Fibroblast of upper back skin (primary cell): ENCODE results near the gene RIPOR3.
"Not testable (repeated sequence)": the region's sequence is repeated elsewhere in the genome, so short reads cannot be mapped to it uniquely, and the experiment has no call there.

Source experiments
- DNase-seq: peaks from one replicate; pipeline ENCODE4 v3.0.0-alpha.2; 2013

The RIPOR3 gene

GRCh38 chr20:50724851-50725723 lies 33.7 kb upstream of the RIPOR3 start:
- peak; percentile 92 for DNase-seq

GRCh38 chr20:50724112-50724725 lies 32.9 kb upstream of the RIPOR3 start:
- DNase-seq, result no peak

DNA sequence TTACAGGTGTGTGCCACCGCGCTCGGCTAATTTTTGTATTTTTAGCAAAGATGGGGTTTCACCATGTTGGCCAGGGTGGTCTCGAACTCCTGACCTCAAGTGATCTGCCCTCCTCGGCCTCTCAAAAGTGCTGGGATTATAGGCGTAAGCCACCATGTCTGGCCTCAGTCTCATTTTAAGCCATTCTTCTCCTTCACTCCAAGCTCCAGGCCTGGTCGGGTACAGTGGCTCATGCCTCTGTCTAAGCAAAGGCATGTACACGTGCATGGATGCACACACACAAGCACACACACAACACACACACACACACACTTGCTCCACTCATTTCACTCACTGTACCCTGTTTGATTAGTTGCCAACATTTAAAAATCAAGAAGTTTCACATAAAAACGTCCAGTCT lies 32.3 kb upstream of the RIPOR3 start:
- DNase-seq, result no peak

GRCh38 chr20:50722424-50723155 lies 31.2 kb upstream of the RIPOR3 start:
- DNase-seq, result no peak

DNA sequence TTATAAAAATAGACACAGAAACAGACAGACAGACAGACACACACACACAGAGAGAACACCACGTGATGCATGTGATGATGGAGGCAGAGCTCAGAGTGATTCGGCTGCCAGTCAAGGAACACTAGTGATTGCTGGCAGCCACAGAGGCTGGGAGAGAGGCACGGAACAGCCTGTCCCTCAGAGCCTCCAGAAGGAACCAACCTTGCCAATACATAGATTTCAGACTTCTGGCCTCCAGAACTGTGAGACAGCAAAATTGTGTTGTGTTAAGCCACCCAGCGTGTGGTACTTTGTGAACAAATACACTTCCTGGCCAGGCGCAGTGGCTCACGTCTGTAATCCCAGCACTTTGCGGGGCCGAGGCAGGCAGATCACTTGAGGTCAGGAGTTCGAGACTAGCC lies 30.5 kb upstream of the RIPOR3 start:
- DNase-seq, result no peak

DNA sequence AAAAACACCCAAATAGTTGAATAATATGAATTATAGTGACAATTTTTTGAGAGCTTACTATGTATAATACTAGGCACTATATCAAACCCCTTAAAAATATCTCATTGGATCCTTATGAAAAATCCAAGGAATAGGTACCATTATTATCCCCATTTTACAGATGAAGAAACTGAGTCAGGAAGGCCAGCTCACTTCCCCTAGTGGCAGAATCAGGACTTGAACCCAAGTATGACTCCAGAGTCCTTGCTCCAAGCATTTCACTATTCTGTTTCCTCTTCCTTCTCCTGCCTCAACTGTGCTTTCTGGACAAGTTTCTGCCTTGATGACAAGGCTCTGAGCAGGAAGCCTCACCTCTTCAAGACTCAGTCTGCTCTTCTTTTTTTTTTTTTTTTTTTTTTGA lies 29.2 kb upstream of the RIPOR3 start:
- DNase-seq, result no peak

GRCh38 chr20:50720026-50720425 lies 28.7 kb upstream of the RIPOR3 start:
- no peak for DNase-seq

- DNase-seq, result no peak
These were observed 28.0 kb upstream of the RIPOR3 start for GRCh38 chr20:50719328-50719727.

GRCh38 chr20:50717974-50718761 lies 26.8 kb upstream of the RIPOR3 start:
- no peak for DNase-seq

GRCh38 chr20:50717312-50717711 lies 26.0 kb upstream of the RIPOR3 start:
- no peak for DNase-seq

- DNase-seq, result no peak
These were observed 25.2 kb upstream of the RIPOR3 start for GRCh38 chr20:50716518-50716917.

GRCh38 chr20:50715694-50716093 lies 24.4 kb upstream of the RIPOR3 start:
- no peak for DNase-seq

DNA sequence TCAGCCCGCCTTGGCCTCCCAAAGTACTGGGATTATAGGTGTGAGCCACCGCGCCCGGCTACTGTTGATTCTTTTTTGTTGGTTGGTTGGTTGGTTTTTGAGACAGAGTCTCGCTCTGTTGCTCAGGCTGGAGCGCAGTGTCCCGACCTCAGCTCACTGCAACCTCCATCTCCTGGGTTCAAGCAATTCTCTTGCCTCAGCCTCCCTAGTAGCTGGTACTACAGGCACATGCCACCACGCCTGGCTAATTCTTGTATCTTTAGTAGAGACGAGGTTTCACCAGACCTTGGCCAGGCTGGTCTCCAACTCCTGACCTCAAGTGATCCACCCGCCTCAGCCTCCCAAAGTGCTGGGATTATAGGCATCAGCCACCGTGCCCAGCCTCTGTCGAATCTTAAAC lies 23.1 kb upstream of the RIPOR3 start:
- DNase-seq, result not testable (repeated sequence)

DNA sequence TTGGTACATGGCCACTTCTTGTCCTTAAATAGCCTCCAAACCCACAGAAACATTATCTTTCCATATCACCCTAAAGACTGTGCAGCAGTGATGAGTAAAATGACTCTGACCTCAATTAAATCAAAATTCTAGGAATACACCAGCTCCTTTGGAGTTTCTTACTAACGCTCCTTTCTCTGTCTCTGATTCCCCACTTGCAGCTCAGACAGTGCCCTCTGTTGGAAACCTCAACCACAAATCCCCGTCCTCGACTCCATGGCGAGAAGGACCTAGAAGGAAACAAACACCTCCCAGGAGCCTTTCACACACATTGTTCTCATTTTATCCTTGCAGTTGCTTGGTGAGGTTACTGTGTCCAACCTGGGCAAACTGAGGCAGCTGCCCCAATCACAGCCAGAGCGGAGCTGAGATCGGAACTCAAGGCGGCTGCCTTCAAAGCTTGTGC lies 22.3 kb upstream of the RIPOR3 start:
- DNase-seq, result no peak

GRCh38 chr20:50712771-50713656 lies 21.7 kb upstream of the RIPOR3 start:
- no peak for DNase-seq

- no peak for DNase-seq
These were observed 19.9 kb upstream of the RIPOR3 start for GRCh38 chr20:50711113-50711825.

- no peak for DNase-seq
These were observed 19.2 kb upstream of the RIPOR3 start for GRCh38 chr20:50710492-50711063.

GRCh38 chr20:50709636-50709973 lies 18.3 kb upstream of the RIPOR3 start:
- no peak for DNase-seq

DNA sequence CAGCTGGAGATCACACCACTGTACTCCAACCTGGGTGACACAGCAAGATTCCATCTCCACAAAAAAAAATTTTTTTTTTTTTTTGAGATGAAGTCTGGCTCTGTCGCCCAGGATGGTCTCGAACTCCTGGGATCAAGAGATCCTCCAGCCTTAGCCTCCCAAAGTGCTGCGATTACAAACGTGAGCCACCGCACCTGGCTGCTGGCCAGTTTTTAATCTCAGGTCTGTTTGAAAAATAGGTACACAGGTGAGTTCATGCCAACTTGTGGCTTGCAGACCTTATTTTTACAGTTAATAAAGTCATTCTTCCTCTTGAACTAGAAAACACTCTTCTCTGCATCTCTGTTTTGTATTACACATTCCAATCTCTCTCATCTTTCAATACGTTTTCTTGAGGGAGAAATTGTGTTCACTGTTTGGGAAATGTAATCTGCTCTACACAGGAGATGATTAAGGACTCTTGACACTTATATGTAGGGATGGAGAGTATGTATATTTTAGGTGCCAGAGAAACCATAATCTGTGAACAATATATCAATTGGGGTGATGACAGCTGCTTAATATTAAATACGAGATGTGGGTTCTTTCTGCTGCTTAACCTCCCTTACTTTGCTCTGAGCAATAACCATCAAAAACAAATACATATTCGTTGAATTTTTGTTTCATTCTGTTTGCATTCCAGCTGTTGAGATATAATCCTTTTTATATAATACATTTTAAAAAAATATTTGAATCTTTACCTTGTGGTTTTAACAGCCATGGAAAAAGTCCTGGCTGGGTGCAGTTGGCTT lies 17.7 kb upstream of the RIPOR3 start:
- peak; percentile 84 for DNase-seq

- peak; percentile 34 for DNase-seq
These were observed 13.6 kb upstream of the RIPOR3 start for GRCh38 chr20:50704971-50705370.
